Panc1 (cell line): ENCODE measurements around the gene IGSF3. TPM values are rescaled to one million over a fixed set of nuclear protein-coding genes. Genes with fewer than 3 reads are reported as not detected.

Source experiments
- ATAC-seq: fragments of 200-7000 bp; cut with Tn5 transposase; 2 replicates; pipeline ENCODE4 v1.9.1; 2020; ENCODE audit warnings: mild to moderate bottlenecking, moderate library complexity
- BruUV-seq: library from RNA; stranded (reverse); fragments of 400-500 nt; replicated peaks from 2 replicates; lab custom pipeline; 2021; lab: Mats Ljungman, UMichigan
- CTCF ChIA-PET: fragments of 300-600 bp; sonication (Branson Sonifier 250); formaldehyde crosslinking; loops from one replicate; lab custom pipeline; 2022; ENCODE audit warnings: antibody characterized with exemption; lab: Charles Lee
- POLR2A ChIA-PET: fragments of 300-600 bp; sonication (Branson Sonifier 250); formaldehyde crosslinking; loops from one replicate; lab custom pipeline; 2022; ENCODE audit warnings: antibody characterized with exemption; lab: Charles Lee
- DNase-seq: peaks from one replicate; pipeline ENCODE4 v3.0.0-alpha.2; 2010; ENCODE audit warnings: low read depth, low spot score
- H3K27ac ChIP-seq: 2 replicates; pipeline ENCODE4 v1.5.1; 2011; ENCODE audit warnings: mild to moderate bottlenecking, low read length, inconsistent platforms
- H3K27me3 ChIP-seq: fragments of 200-500 bp; sonication (Bioruptor generic); 2 replicates; pipeline ENCODE4 v1.6.0; 2014; ENCODE audit warnings: low read length, inconsistent platforms; ENCODE audit not compliant: control insufficient read depth, insufficient read depth
- H3K36me3 ChIP-seq: fragments of 200-500 bp; sonication (Bioruptor generic); 2 replicates; pipeline ENCODE4 v1.5.1; 2014; ENCODE audit warnings: inconsistent platforms, mild to moderate bottlenecking, low read length, moderate library complexity; ENCODE audit not compliant: control insufficient read depth, insufficient read depth
- H3K4me1 ChIP-seq: 2 replicates; pipeline ENCODE4 v1.5.1; 2011; ENCODE audit warnings: inconsistent platforms, mild to moderate bottlenecking, low read length, moderate library complexity; ENCODE audit not compliant: control insufficient read depth, insufficient read depth
- H3K4me3 ChIP-seq, 2 experiments: 2 replicates each; pipeline ENCODE4 v1.5.1; 2011 to 2012; ENCODE audit warnings: low read depth in 2 of 2, low read length in 2 of 2, mild to moderate bottlenecking in 2 of 2, inconsistent platforms in 1 of 2, moderate library complexity in 1 of 2
- H3K9me3 ChIP-seq: fragments of 200-500 bp; sonication (Bioruptor generic); 2 replicates; pipeline ENCODE4 v1.5.1; 2014; ENCODE audit warnings: low read depth, mild to moderate bottlenecking, inconsistent platforms, low read length, moderate library complexity; ENCODE audit not compliant: control insufficient read depth, insufficient read depth
- CTCF ChIP-seq: fragments of 450-650 bp; IDR thresholded peaks from 2 replicates; pipeline ENCODE4 v1.5.1; 2017; ENCODE audit warnings: mild to moderate bottlenecking
- POLR2AphosphoS5 ChIP-seq: IDR thresholded peaks from 2 replicates; pipeline ENCODE4 v1.6.1; 2012; ENCODE audit warnings: mild to moderate bottlenecking, low read depth, low read length, moderate library complexity
- REST ChIP-seq, 2 experiments: IDR thresholded peaks; 2 replicates each; pipeline ENCODE4 v1.6.1; 2011 to 2012; ENCODE audit warnings: low read depth in 2 of 2, control low read depth in 1 of 2, low read length in 1 of 2, mild to moderate bottlenecking in 1 of 2, moderate library complexity in 1 of 2; ENCODE audit not compliant: insufficient read depth in 1 of 2
- SIN3A ChIP-seq: IDR thresholded peaks from 2 replicates; pipeline ENCODE4 v1.6.1; 2012; ENCODE audit warnings: low read depth, mild to moderate bottlenecking, low read length, moderate library complexity, borderline replicate concordance; ENCODE audit not compliant: insufficient read depth
- TCF7L2 ChIP-seq: IDR thresholded peaks from 2 replicates; pipeline ENCODE4 v1.6.1; 2011; ENCODE audit warnings: mild to moderate bottlenecking, low read depth, low read length, inconsistent platforms
- in situ Hi-C: cut with HindIII; loops from 2 replicates; pipeline ENCODE4 v1.10.0; 2016; ENCODE audit warnings: low sequenced_read_pairs, low pct_unique_long_range_greater_than_20kb
- intact Hi-C: fragments of 100-400 bp; cut with micrococcal nuclease; formaldehyde crosslinking; loops from one replicate; pipeline ENCODE4 v1.10.0; 2022; ENCODE audit not compliant: unreplicated experiment
- total RNA-seq: library from RNA; stranded (reverse); gene quantifications from one replicate; pipeline ENCODE4 v1.2.1, GENCODE V29; 2021; ENCODE audit not compliant: unreplicated experiment

Gene IGSF3
- total RNA-seq, 1 experiment from 2014 or later: 9.3 TPM

GRCh38 chr1:116681343-116681899 lies 13.9 kb upstream of the IGSF3 start:
- no peak overlapping the region for H3K4me3 ChIP-seq
- ChIA-PET CTCF (no interaction called here), POLR2A (no interaction called here)
- H3K27me3 ChIP-seq: no peaks in the 10 kb centered on the region
- DNase-seq: no peak
- H3K36me3 ChIP-seq: no peaks in the 10 kb centered on the region
- no peaks in the 10 kb centered on the region for H3K4me1 ChIP-seq
- H3K27ac ChIP-seq: no peak overlapping the region
- intact Hi-C loops: loop anchor here (5.0 kb wide), 1 partner anchor 554 kb away; no protein-coding TSS in a partner anchor
- in situ Hi-C loops: no loop called here
- TF ChIP-seq SIN3A (no peak), CTCF (no peak), TCF7L2 (no peak), REST (IDR thresholded peaks at IDR 0.05; ENCODE audit: insufficient read depth in 1 of 2, low read depth in 2 of 2, low read length in 1 of 2) (no peak), POLR2AphosphoS5 (no peak)
- no TSS peak for BruUV-seq
- no peak for ATAC-seq
- no peaks in the 10 kb centered on the region for H3K9me3 ChIP-seq

- TF ChIP-seq POLR2AphosphoS5 (no peak), SIN3A (no peak), TCF7L2 (no peak), CTCF (no peak), REST (IDR thresholded peaks at IDR 0.05; ENCODE audit: insufficient read depth in 1 of 2, low read depth in 2 of 2, low read length in 1 of 2) (no peak)
- Histone ChIP-seq H3K4me1 (no peaks in the 10 kb centered on the region), H3K27ac (no peak overlapping the region), H3K27me3 (no peaks in the 10 kb centered on the region), H3K9me3 (no peaks in the 10 kb centered on the region), H3K36me3 (no peaks in the 10 kb centered on the region), H3K4me3 (no peak overlapping the region)
- ChIA-PET POLR2A (no interaction called here), CTCF (no interaction called here)
- ATAC-seq (no peak), DNase-seq (no peak)
- BruUV-seq: no TSS peak
- in situ Hi-C loops (no loop called here), intact Hi-C loops (loop anchor here (5.0 kb wide), 1 partner anchor 553 kb away; no protein-coding TSS in a partner anchor)
Observed at GRCh38 chr1:116680752-116681151, 13.2 kb upstream of the IGSF3 start.
